Measurements from ENCODE around the gene FAF1.

DNA sequence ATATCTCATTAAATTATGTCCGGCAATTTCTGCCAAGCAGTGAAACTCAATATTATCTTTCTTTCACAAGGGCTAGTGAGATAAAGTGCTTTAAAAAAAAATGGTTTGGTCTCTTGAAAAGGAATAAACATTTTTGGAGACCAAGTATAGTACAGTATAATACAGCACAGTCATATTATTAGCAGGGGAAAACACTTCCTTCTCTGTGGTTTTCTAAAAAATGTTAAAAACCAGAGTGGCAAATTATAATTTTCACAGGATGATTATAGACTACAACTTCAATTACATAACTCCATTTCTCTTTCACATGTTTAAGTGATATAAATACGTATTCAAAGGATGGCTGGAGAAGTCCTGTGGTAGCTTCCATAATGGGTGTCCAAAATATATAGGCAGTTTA, 366.6 kb downstream of the FAF1 start:
- TF ChIP-seq EZH2 (IDR thresholded peaks at IDR 0.05; ENCODE audit: insufficient read depth, poor library complexity, severe bottlenecking), result no peak
- TF ChIP-seq EZH2phosphoT487 (IDR thresholded peaks at IDR 0.05; ENCODE audit: insufficient read depth, low read depth), result no peak

Data from GM23248 (cell line).